ENCODE data around the gene KIF18B. TPM values are rescaled to one million over a fixed set of nuclear protein-coding genes. Genes with fewer than 3 reads are reported as not detected.

Gene KIF18B
- total and polyA plus RNA-seq, 2 of the 13 experiments (the other 11 are each of a cell fraction or from before 2014, with no cell fraction given): 15.2 to 15.3 TPM

GRCh38 chr17:44956998-44957981, 9.7 kb upstream of the KIF18B start (continued):
- TF ChIP-seq RXRB (CRISPR knock-in tag; IDR thresholded peaks at IDR 0.05; ENCODE audit: borderline replicate concordance) (0 out of 2 replicates have a peak, but pooled peaks have one; percentile 48), KLF16 (CRISPR knock-in tag; IDR thresholded peaks at IDR 0.05) (0 out of 4 replicates have a peak, but pooled peaks of 1 of the 2 experiments have one; percentile 25), ZNF670 (CRISPR knock-in tag; IDR thresholded peaks at IDR 0.05; ENCODE audit: borderline replicate concordance) (no peak), CHD2 (IDR thresholded peaks at IDR 0.05; ENCODE audit: low read depth, low read length) (no peak), KDM1A (CRISPR knock-in tag; IDR thresholded peaks at IDR 0.05) (no peak), FOXK1 (CRISPR knock-in tag; IDR thresholded peaks at IDR 0.05; ENCODE audit: borderline replicate concordance, low read depth) (no peak), ATF4 (CRISPR knock-in tag; IDR thresholded peaks at IDR 0.05) (no peak), ETV6 (CRISPR knock-in tag; conservative IDR thresholded peaks at IDR 0.05) (peak; percentile 35; the same call in 1 of the 2 replicates), ZNF629 (CRISPR knock-in tag; conservative IDR thresholded peaks at IDR 0.05) (0 out of 2 replicates have a peak, but pooled peaks have one; percentile 24), SNAPC4 (CRISPR knock-in tag; IDR thresholded peaks at IDR 0.05) (no peak), SMYD3 (CRISPR knock-in tag; IDR thresholded peaks at IDR 0.05) (no peak), ZNF18 (CRISPR knock-in tag; IDR thresholded peaks at IDR 0.05; ENCODE audit: insufficient replicate concordance) (no peak), ZNF44 (CRISPR knock-in tag; IDR thresholded peaks at IDR 0.05) (no peak), HNF1B (CRISPR knock-in tag; IDR thresholded peaks at IDR 0.05) (0 out of 2 replicates have a peak, but pooled peaks have one; percentile 38), ZNF800 (CRISPR knock-in tag; IDR thresholded peaks at IDR 0.05) (no peak)
